ENCODE results near the gene GRIA1.
"Not testable (repeated sequence)": the region's sequence is repeated elsewhere in the genome, so short reads cannot be mapped to it uniquely, and the experiment has no call there.

GRIA1 gene

GRCh38 chr5:153831973-153832372 is 341.5 kb downstream of the GRIA1 start:
- no peak for DNase-seq (ENCODE audit: low read depth)

- DNase-seq (ENCODE audit: low read depth) = no peak
These were observed 345.5 kb downstream of the GRIA1 start for GRCh38 chr5:153835891-153836515.

- DNase-seq (ENCODE audit: low read depth) = not testable (repeated sequence)
These were observed 359.0 kb downstream of the GRIA1 start for GRCh38 chr5:153849303-153850113.

DNA sequence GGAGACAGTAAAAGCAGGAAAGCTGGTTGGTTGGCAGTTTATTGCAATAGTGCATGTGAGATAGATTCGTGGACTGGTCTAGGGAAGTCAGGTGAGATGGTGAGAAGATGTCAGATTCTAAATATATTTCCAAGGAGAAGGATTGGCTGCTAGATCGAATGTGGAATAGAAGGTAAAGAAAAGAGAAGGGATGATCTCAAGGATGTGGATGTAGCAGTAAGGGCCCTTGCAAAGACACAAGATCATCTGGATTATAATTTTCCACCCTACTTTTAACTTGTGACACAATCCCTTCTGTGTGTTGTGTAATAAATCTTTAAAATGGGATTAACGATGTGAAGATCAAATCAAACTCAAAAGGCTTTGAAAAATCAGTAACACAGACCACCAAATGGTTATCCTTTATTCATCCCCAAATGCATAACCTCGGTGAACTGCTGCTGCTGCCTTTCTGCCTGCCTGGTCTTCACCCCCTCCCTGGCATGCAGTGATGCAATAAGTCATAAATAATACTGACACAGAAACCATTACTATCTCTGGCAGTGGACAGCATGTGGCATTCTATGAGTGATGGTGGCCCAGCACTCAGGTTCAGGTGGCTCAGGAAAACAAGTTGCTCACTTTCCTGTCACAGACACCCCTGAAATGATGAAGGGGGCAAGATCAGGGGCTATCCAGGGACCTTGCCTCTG is 369.9 kb downstream of the GRIA1 start:
- DNase-seq (ENCODE audit: low read depth) = no peak

DNA sequence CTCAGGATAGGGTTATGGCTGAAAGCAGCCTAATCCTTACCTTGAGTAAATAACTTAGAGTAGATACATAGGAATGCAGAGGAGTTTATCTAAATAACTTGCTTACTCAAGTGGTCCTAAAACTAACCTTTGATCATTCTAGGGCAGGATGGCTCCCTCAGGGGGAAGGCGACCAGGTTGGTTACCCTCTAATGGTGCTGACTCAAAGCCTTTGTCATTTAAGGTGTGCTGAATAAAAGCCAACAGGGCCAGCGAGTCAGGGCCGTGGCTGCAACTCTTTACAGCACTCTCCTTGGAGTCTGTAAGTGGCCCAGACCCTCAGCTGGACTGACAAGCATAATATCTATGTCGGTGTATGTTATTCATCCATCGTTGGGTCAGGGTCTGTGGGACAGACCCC is 372.4 kb downstream of the GRIA1 start:
- DNase-seq (ENCODE audit: low read depth) = not testable (repeated sequence)

Data from T-helper 22 cell (primary cell).